ENCODE measurements around the gene SAE1.
A peak's percentile ranks its signal among the peaks of the same experiment; 100 is the strongest.
"Not testable (repeated sequence)": the region's sequence is repeated elsewhere in the genome, so short reads cannot be mapped to it uniquely, and the experiment has no call there.

SAE1 gene

GRCh38 chr19:47134545-47134944 is 3.9 kb downstream of the SAE1 start:
- no peaks in the 10 kb centered on the region for H3K27me3 Mint-ChIP-seq
- peaks cover 10% of the 10 kb centered on the region for H3K36me3 Mint-ChIP-seq
- H3K4me3 Mint-ChIP-seq = peak overlapping the region; percentile 64
- peak overlapping the region; percentile 70 for H3K27ac Mint-ChIP-seq
- peaks cover 4% of the 10 kb centered on the region for H3K9me3 Mint-ChIP-seq (ENCODE audit: low read depth)
- peaks cover 64% of the 10 kb centered on the region for H3K4me1 Mint-ChIP-seq (ENCODE audit: low read depth)

- H3K36me3 Mint-ChIP-seq = peaks cover 10% of the 10 kb centered on the region
- H3K4me1 Mint-ChIP-seq (ENCODE audit: low read depth) = peaks cover 64% of the 10 kb centered on the region
- H3K4me3 Mint-ChIP-seq = peak overlapping the region; percentile 39
- H3K27ac Mint-ChIP-seq = no peak overlapping the region
- H3K27me3 Mint-ChIP-seq = no peaks in the 10 kb centered on the region
- peaks cover 4% of the 10 kb centered on the region for H3K9me3 Mint-ChIP-seq (ENCODE audit: low read depth)
Observed at GRCh38 chr19:47135156-47135555, 4.5 kb downstream of the SAE1 start.

GRCh38 chr19:47141252-47141651 is 10.6 kb downstream of the SAE1 start:
- H3K9me3 Mint-ChIP-seq (ENCODE audit: low read depth); H3K27me3 Mint-ChIP-seq; H3K36me3 Mint-ChIP-seq; H3K4me3 Mint-ChIP-seq: not testable (repeated sequence)
- peak overlapping the region; percentile 55 for H3K27ac Mint-ChIP-seq
- peaks cover 58% of the 10 kb centered on the region for H3K4me1 Mint-ChIP-seq (ENCODE audit: low read depth)

GRCh38 chr19:47141695-47142094 is 11.1 kb downstream of the SAE1 start:
- no peak overlapping the region for H3K4me3 Mint-ChIP-seq
- H3K36me3 Mint-ChIP-seq = peaks cover 5% of the 10 kb centered on the region
- H3K27me3 Mint-ChIP-seq = no peaks in the 10 kb centered on the region
- peak overlapping the region; percentile 55 for H3K27ac Mint-ChIP-seq
- no peaks in the 10 kb centered on the region for H3K9me3 Mint-ChIP-seq (ENCODE audit: low read depth)
- peaks cover 61% of the 10 kb centered on the region for H3K4me1 Mint-ChIP-seq (ENCODE audit: low read depth)

GRCh38 chr19:47142779-47143178 is 12.1 kb downstream of the SAE1 start:
- Mint-ChIP-seq H3K4me3 (no peak overlapping the region), H3K4me1 (ENCODE audit: low read depth) (peaks cover 67% of the 10 kb centered on the region), H3K27me3 (no peaks in the 10 kb centered on the region), H3K9me3 (ENCODE audit: low read depth) (no peaks in the 10 kb centered on the region), H3K27ac (peak overlapping the region; percentile 19), H3K36me3 (peaks cover 8% of the 10 kb centered on the region)

- peaks cover 69% of the 10 kb centered on the region for H3K4me1 Mint-ChIP-seq (ENCODE audit: low read depth)
- H3K4me3 Mint-ChIP-seq = no peak overlapping the region
- no peaks in the 10 kb centered on the region for H3K27me3 Mint-ChIP-seq
- peak overlapping the region; percentile 41 for H3K27ac Mint-ChIP-seq
- H3K36me3 Mint-ChIP-seq = peaks cover 11% of the 10 kb centered on the region
- no peaks in the 10 kb centered on the region for H3K9me3 Mint-ChIP-seq (ENCODE audit: low read depth)
Observed at GRCh38 chr19:47143322-47144073, 12.9 kb downstream of the SAE1 start.

GRCh38 chr19:47144630-47145029 is 14.0 kb downstream of the SAE1 start:
- Mint-ChIP-seq H3K27ac (no peak overlapping the region), H3K36me3 (peaks cover 13% of the 10 kb centered on the region), H3K9me3 (ENCODE audit: low read depth) (no peaks in the 10 kb centered on the region), H3K27me3 (no peaks in the 10 kb centered on the region), H3K4me1 (ENCODE audit: low read depth) (peaks cover 65% of the 10 kb centered on the region), H3K4me3 (no peak overlapping the region)

GRCh38 chr19:47145639-47146486 is 15.2 kb downstream of the SAE1 start:
- H3K27me3 Mint-ChIP-seq = no peaks in the 10 kb centered on the region
- no peaks in the 10 kb centered on the region for H3K9me3 Mint-ChIP-seq (ENCODE audit: low read depth)
- peak overlapping the region; percentile 52 for H3K4me3 Mint-ChIP-seq
- peaks cover 75% of the 10 kb centered on the region for H3K4me1 Mint-ChIP-seq (ENCODE audit: low read depth)
- H3K27ac Mint-ChIP-seq = peak overlapping the region; percentile 94
- peaks cover 15% of the 10 kb centered on the region for H3K36me3 Mint-ChIP-seq

- no peaks in the 10 kb centered on the region for H3K27me3 Mint-ChIP-seq
- no peaks in the 10 kb centered on the region for H3K9me3 Mint-ChIP-seq (ENCODE audit: low read depth)
- peaks cover 17% of the 10 kb centered on the region for H3K36me3 Mint-ChIP-seq
- H3K4me3 Mint-ChIP-seq = peak overlapping the region; percentile 70
- H3K4me1 Mint-ChIP-seq (ENCODE audit: low read depth) = peaks cover 72% of the 10 kb centered on the region
- peak overlapping the region; percentile 94 for H3K27ac Mint-ChIP-seq
Observed at GRCh38 chr19:47146920-47147319, 16.3 kb downstream of the SAE1 start.

- H3K4me3 Mint-ChIP-seq = no peak overlapping the region
- peak overlapping the region; percentile 73 for H3K27ac Mint-ChIP-seq
- no peaks in the 10 kb centered on the region for H3K27me3 Mint-ChIP-seq
- no peaks in the 10 kb centered on the region for H3K9me3 Mint-ChIP-seq (ENCODE audit: low read depth)
- H3K4me1 Mint-ChIP-seq (ENCODE audit: low read depth) = peaks cover 54% of the 10 kb centered on the region
- peaks cover 21% of the 10 kb centered on the region for H3K36me3 Mint-ChIP-seq
Observed at GRCh38 chr19:47151627-47152026, 21.0 kb downstream of the SAE1 start.

- H3K27ac Mint-ChIP-seq = no peak overlapping the region
- H3K27me3 Mint-ChIP-seq = no peaks in the 10 kb centered on the region
- H3K4me1 Mint-ChIP-seq (ENCODE audit: low read depth) = peaks cover 54% of the 10 kb centered on the region
- H3K36me3 Mint-ChIP-seq = peaks cover 21% of the 10 kb centered on the region
- no peak overlapping the region for H3K4me3 Mint-ChIP-seq
- no peaks in the 10 kb centered on the region for H3K9me3 Mint-ChIP-seq (ENCODE audit: low read depth)
Observed at GRCh38 chr19:47152205-47152604, 21.6 kb downstream of the SAE1 start.

GRCh38 chr19:47152632-47153031 is 22.0 kb downstream of the SAE1 start:
- peaks cover 57% of the 10 kb centered on the region for H3K4me1 Mint-ChIP-seq (ENCODE audit: low read depth)
- H3K4me3 Mint-ChIP-seq = no peak overlapping the region
- H3K9me3 Mint-ChIP-seq (ENCODE audit: low read depth) = no peaks in the 10 kb centered on the region
- peaks cover 21% of the 10 kb centered on the region for H3K36me3 Mint-ChIP-seq
- peak overlapping the region; percentile 70 for H3K27ac Mint-ChIP-seq
- no peaks in the 10 kb centered on the region for H3K27me3 Mint-ChIP-seq

GRCh38 chr19:47153266-47153665 is 22.6 kb downstream of the SAE1 start:
- Mint-ChIP-seq H3K36me3 (peaks cover 18% of the 10 kb centered on the region), H3K27me3 (no peaks in the 10 kb centered on the region), H3K9me3 (ENCODE audit: low read depth) (no peaks in the 10 kb centered on the region), H3K4me3 (no peak overlapping the region), H3K27ac (peak overlapping the region; percentile 47), H3K4me1 (ENCODE audit: low read depth) (peaks cover 58% of the 10 kb centered on the region)

GRCh38 chr19:47155148-47155547 is 24.5 kb downstream of the SAE1 start:
- H3K4me1 Mint-ChIP-seq (ENCODE audit: low read depth) = peaks cover 66% of the 10 kb centered on the region
- H3K36me3 Mint-ChIP-seq = peaks cover 16% of the 10 kb centered on the region
- H3K27ac Mint-ChIP-seq = peak overlapping the region; percentile 64
- H3K4me3 Mint-ChIP-seq = peak overlapping the region; percentile 30
- no peaks in the 10 kb centered on the region for H3K27me3 Mint-ChIP-seq
- H3K9me3 Mint-ChIP-seq (ENCODE audit: low read depth) = no peaks in the 10 kb centered on the region

- peaks cover 69% of the 10 kb centered on the region for H3K4me1 Mint-ChIP-seq (ENCODE audit: low read depth)
- peak overlapping the region; percentile 74 for H3K4me3 Mint-ChIP-seq
- H3K36me3 Mint-ChIP-seq = peaks cover 10% of the 10 kb centered on the region
- no peaks in the 10 kb centered on the region for H3K9me3 Mint-ChIP-seq (ENCODE audit: low read depth)
- no peaks in the 10 kb centered on the region for H3K27me3 Mint-ChIP-seq
- peak overlapping the region; percentile 93 for H3K27ac Mint-ChIP-seq
Observed at GRCh38 chr19:47156861-47157430, 26.3 kb downstream of the SAE1 start.

All from activated naive CD8-positive, alpha-beta T cell (primary cell).